H1 (cell line): ENCODE results near the gene CDK5RAP2. TPM values are rescaled to one million over a fixed set of nuclear protein-coding genes. Genes with fewer than 3 reads are reported as not detected.
A peak's percentile ranks its signal among the peaks of the same experiment; 100 is the strongest.

Source experiments
- CTCF ChIA-PET: fragments of 300-600 bp; sonication (Branson Sonifier 250); formaldehyde crosslinking; loops from one replicate; lab custom pipeline; 2021; ENCODE audit not compliant: partially characterized antibody; lab: Charles Lee
- POLR2A ChIA-PET: fragments of 300-600 bp; sonication (Branson Sonifier 250); formaldehyde crosslinking; loops from one replicate; lab custom pipeline; 2021; ENCODE audit warnings: inconsistent platforms; ENCODE audit not compliant: partially characterized antibody; lab: Charles Lee
- DNase-seq, 2 experiments: peaks; one replicate each; pipeline versions ENCODE4 v3.0.0 to v3.0.0-alpha.2; 2010 to 2022; ENCODE audit warnings: low spot score in 2 of 2, low read depth in 1 of 2, mixed read lengths in 1 of 2
- FAIRE-seq: peaks from 2 replicates; lab custom pipeline; 2011; peaks lifted over from hg19 to GRCh38; lab: Jason Lieb, UNC
- H2AFZ ChIP-seq: 2 replicates; pipeline ENCODE4 v1.8.1; 2012; ENCODE audit warnings: low read length, inconsistent platforms
- H2AK5ac ChIP-seq: 2 replicates; pipeline ENCODE4 v1.6.1; 2013; ENCODE audit warnings: low read depth, low read length
- H2BK120ac ChIP-seq: replicated peaks from 2 replicates; pipeline ENCODE3; 2013; ENCODE audit warnings: low read depth, low read length, inconsistent platforms
- H2BK12ac ChIP-seq: 2 replicates; pipeline ENCODE4 v1.6.1; 2013; ENCODE audit warnings: low read depth, low read length
- H2BK15ac ChIP-seq: 2 replicates; pipeline ENCODE4 v1.6.1; 2013; ENCODE audit warnings: low read length
- H2BK20ac ChIP-seq: 2 replicates; pipeline ENCODE4 v1.6.1; 2013; ENCODE audit warnings: low read length
- H2BK5ac ChIP-seq: 2 replicates; pipeline ENCODE4 v1.6.1; 2013; ENCODE audit warnings: low read depth, low read length
- H3K14ac ChIP-seq: 2 replicates; pipeline ENCODE4 v1.6.1; 2013; ENCODE audit warnings: inconsistent platforms; ENCODE audit not compliant: insufficient read length
- H3K18ac ChIP-seq: 2 replicates; pipeline ENCODE4 v1.6.1; 2013; ENCODE audit warnings: low read length; ENCODE audit errors: extremely low read depth
- H3K23ac ChIP-seq: 2 replicates; pipeline ENCODE4 v1.6.1; 2013; ENCODE audit warnings: inconsistent platforms; ENCODE audit not compliant: insufficient read length
- H3K23me2 ChIP-seq: 2 replicates; pipeline ENCODE4 v1.6.1; 2013; ENCODE audit warnings: low read depth, low read length
- H3K27ac ChIP-seq: 2 replicates; pipeline ENCODE4 v1.6.1; 2011; ENCODE audit warnings: low read depth, low read length, inconsistent platforms
- H3K27me3 ChIP-seq, 4 experiments: replicated peaks in 1 of 4; 1 replicate in 1 of 4; 2 replicates in 3 of 4; pipeline versions ENCODE4 v1.6.1 to v1.8.1; 2011 to 2013; ENCODE audit warnings: low read length in 3 of 4, mild to moderate bottlenecking in 3 of 4, inconsistent platforms in 2 of 4, mixed read lengths in 2 of 4, moderate library complexity in 1 of 4; ENCODE audit not compliant: control insufficient read depth in 3 of 4, insufficient read depth in 3 of 4; ENCODE audit errors: extremely low read depth in 1 of 4
- H3K36me3 ChIP-seq, 4 experiments: 2 replicates each; pipeline versions ENCODE4 v1.6.1 to v1.8.1; 2011 to 2013; ENCODE audit warnings: mild to moderate bottlenecking in 4 of 4, low read length in 3 of 4, moderate library complexity in 2 of 4, control low read depth in 1 of 4, inconsistent platforms in 1 of 4; ENCODE audit not compliant: insufficient read depth in 4 of 4, control insufficient read depth in 2 of 4
- H3K4ac ChIP-seq: replicated peaks from 2 replicates; pipeline ENCODE3; 2013; ENCODE audit warnings: low read length, low read depth, mixed read lengths, inconsistent platforms; ENCODE audit not compliant: insufficient read length
- H3K4me1 ChIP-seq, 4 experiments: replicated peaks in 1 of 4; 1 replicate in 1 of 4; 2 replicates in 3 of 4; pipeline versions ENCODE4 v1.6.1 to v1.8.1; 2011 to 2013; ENCODE audit warnings: low read length in 3 of 4, inconsistent platforms in 2 of 4, mixed read lengths in 1 of 4; ENCODE audit not compliant: insufficient read depth in 4 of 4, control insufficient read depth in 3 of 4
- H3K4me2 ChIP-seq, 2 experiments: 2 replicates each; pipeline versions ENCODE4 v1.6.1 to v1.8.1; 2011 to 2013; ENCODE audit warnings: low read depth in 2 of 2, low read length in 2 of 2, control low read depth in 1 of 2, inconsistent platforms in 1 of 2, mild to moderate bottlenecking in 1 of 2; ENCODE audit not compliant: insufficient read depth in 1 of 2
- H3K4me3 ChIP-seq, 4 experiments: fragments of 200-600, 300-600 bp in 1 of 4; sonication (generic), shearing (Covaris generic), sonication (Bioruptor Twin) in 1 of 4; 2 replicates each; pipeline versions ENCODE4 v1.5.1 to v1.8.1; 2011 to 2016; ENCODE audit warnings: low read length in 4 of 4, low read depth in 3 of 4, control low read depth in 2 of 4, inconsistent platforms in 2 of 4, mild to moderate bottlenecking in 2 of 4, mixed read lengths in 1 of 4, moderate library complexity in 1 of 4; ENCODE audit not compliant: insufficient read depth in 2 of 4; ENCODE audit errors: extremely low read depth in 1 of 4
- H3K56ac ChIP-seq: replicated peaks from 2 replicates; pipeline ENCODE3; 2013; ENCODE audit warnings: low read depth, mild to moderate bottlenecking, mixed read lengths, low read length, inconsistent platforms; ENCODE audit not compliant: insufficient read length
- H3K79me1 ChIP-seq: 2 replicates; pipeline ENCODE4 v1.6.1; 2013; ENCODE audit warnings: low read depth, low read length, control low read depth
- H3K79me2 ChIP-seq, 2 experiments: 2 replicates each; pipeline versions ENCODE4 v1.6.1 to v1.8.1; 2012 to 2013; ENCODE audit warnings: low read length in 2 of 2, mild to moderate bottlenecking in 2 of 2, inconsistent platforms in 1 of 2; ENCODE audit not compliant: insufficient read depth in 2 of 2, control insufficient read depth in 1 of 2
- H3K9ac ChIP-seq, 4 experiments: replicated peaks in 1 of 4; 1 replicate in 1 of 4; 2 replicates in 3 of 4; pipeline versions ENCODE4 v1.6.1 to v1.8.1; 2011 to 2013; ENCODE audit warnings: low read depth in 3 of 4, low read length in 3 of 4, control low read depth in 2 of 4, mild to moderate bottlenecking in 2 of 4, moderate library complexity in 2 of 4, inconsistent platforms in 1 of 4; ENCODE audit errors: extremely low read depth in 1 of 4
- H3K9me3 ChIP-seq, 2 experiments: 2 replicates each; pipeline versions ENCODE4 v1.6.1 to v1.8.1; 2012 to 2013; ENCODE audit warnings: mild to moderate bottlenecking in 2 of 2, moderate library complexity in 2 of 2, control low read depth in 1 of 2, inconsistent platforms in 1 of 2, low read depth in 1 of 2, low read length in 1 of 2, mixed read lengths in 1 of 2; ENCODE audit not compliant: insufficient read depth in 2 of 2
- H4K20me1 ChIP-seq, 2 experiments: replicated peaks in 1 of 2; 2 replicates each; pipeline versions ENCODE3 to v1.8.1; 2011 to 2013; ENCODE audit warnings: inconsistent platforms in 2 of 2, low read length in 2 of 2, mild to moderate bottlenecking in 1 of 2; ENCODE audit not compliant: insufficient read depth in 2 of 2, control insufficient read depth in 1 of 2
- H4K5ac ChIP-seq: 2 replicates; pipeline ENCODE4 v1.6.1; 2013; ENCODE audit warnings: low read length, low read depth, mixed read lengths, inconsistent platforms; ENCODE audit not compliant: insufficient read length
- H4K8ac ChIP-seq: 2 replicates; pipeline ENCODE4 v1.8.0; 2013; ENCODE audit warnings: mild to moderate bottlenecking, moderate library complexity, low read length, inconsistent platforms; ENCODE audit not compliant: insufficient read depth; ENCODE audit errors: extremely low read depth
- H4K91ac ChIP-seq: replicated peaks from 2 replicates; pipeline ENCODE3; 2013; ENCODE audit warnings: low read length, mixed read lengths, inconsistent platforms; ENCODE audit not compliant: insufficient read length
- CBX8 ChIP-seq: fragments of 300-800, 300-1000 bp; sonication (generic); IDR thresholded peaks from 2 replicates; pipeline ENCODE4 v1.7.1; 2016; ENCODE audit warnings: low read depth, low read length, borderline replicate concordance
- CEBPB ChIP-seq: IDR thresholded peaks from 2 replicates; pipeline ENCODE4 v1.6.1; 2012; ENCODE audit warnings: low read depth, low read length
- CREB1 ChIP-seq: IDR thresholded peaks from 2 replicates; pipeline ENCODE4 v1.6.1; 2012; ENCODE audit warnings: inconsistent platforms
- CTBP2 ChIP-seq: IDR thresholded peaks from 2 replicates; pipeline ENCODE4 v1.7.0; 2011; ENCODE audit warnings: borderline replicate concordance, mild to moderate bottlenecking, moderate library complexity, mixed read lengths, low read length; ENCODE audit not compliant: insufficient read depth, insufficient read length
- E2F6 ChIP-seq: IDR thresholded peaks from 2 replicates; pipeline ENCODE4 v1.6.1; 2012; ENCODE audit warnings: inconsistent platforms
- EGR1 ChIP-seq: IDR thresholded peaks from 2 replicates; pipeline ENCODE4 v1.6.1; 2011; ENCODE audit warnings: low read depth, low read length, borderline replicate concordance
- EP300 ChIP-seq, 2 experiments: IDR thresholded peaks; 1 replicate in 1 of 2; 2 replicates in 1 of 2; pipeline ENCODE4 v1.6.1; 2011 to 2012; ENCODE audit warnings: low read depth in 2 of 2, low read length in 2 of 2, mild to moderate bottlenecking in 2 of 2, borderline replicate concordance in 1 of 2, inconsistent platforms in 1 of 2, moderate library complexity in 1 of 2
- EZH2 ChIP-seq: fragments of 200-600 bp; sonication (generic); IDR thresholded peaks from 2 replicates; pipeline ENCODE4 v1.7.1; 2012; ENCODE audit warnings: low read depth, mild to moderate bottlenecking, moderate library complexity, low read length, inconsistent platforms; ENCODE audit not compliant: severe bottlenecking
- FOSL1 ChIP-seq: IDR thresholded peaks from 2 replicates; pipeline ENCODE4 v1.6.1; 2011; ENCODE audit warnings: mild to moderate bottlenecking, low read depth, low read length, moderate library complexity; ENCODE audit not compliant: insufficient read depth
- GTF2F1 ChIP-seq: IDR thresholded peaks from 2 replicates; pipeline ENCODE4 v1.6.1; 2012; ENCODE audit warnings: low read depth, low read length, improper control_type of control experiment, borderline replicate concordance
- NANOG ChIP-seq: IDR thresholded peaks from 2 replicates; pipeline ENCODE4 v1.6.1; 2011; ENCODE audit warnings: low read length, low read depth, mild to moderate bottlenecking, inconsistent platforms; ENCODE audit not compliant: insufficient read depth, poor library complexity, severe bottlenecking
- SP1 ChIP-seq: IDR thresholded peaks from 2 replicates; pipeline ENCODE4 v1.6.1; 2011; ENCODE audit warnings: low read depth, low read length
- SP4 ChIP-seq: IDR thresholded peaks from 2 replicates; pipeline ENCODE4 v1.6.1; 2012; ENCODE audit warnings: low read length, inconsistent platforms
- SUZ12 ChIP-seq: fragments of 200-600 bp; sonication (generic); IDR thresholded peaks from 2 replicates; pipeline ENCODE4 v1.6.1; 2012; ENCODE audit warnings: mild to moderate bottlenecking, inconsistent platforms, low read length, moderate library complexity, mixed read lengths
- WGBS, 2 experiments: shearing (Covaris generic) in 1 of 2; methylation state at CpG; one replicate each; pipeline versions ENCODE4 v1.1.6 to v1.1.7; 2013 to 2015; ENCODE audit warnings: low lambda C conversion rate in 2 of 2, mixed read lengths in 2 of 2, inconsistent platforms in 1 of 2, low coverage in 1 of 2, missing lambda C conversion rate in 1 of 2; ENCODE audit not compliant: insufficient replicate concordance in 2 of 2, insufficient coverage in 1 of 2, insufficient read length in 1 of 2; ENCODE audit errors: extremely low coverage in 1 of 2, missing lambda C conversion rate in 1 of 2; 5-methylcytosine and 5-hydroxymethylcytosine counted together
- polyA plus RNA-seq, 7 experiments: library from polyadenylated mRNA; depleted of rRNA in 3 of 7; stranded (reverse) in 5 of 7; unstranded in 2 of 7; fragments of >200 nt in 5 of 7; fragments of 200-250 nt in 2 of 7; gene quantifications; 1 replicate in 5 of 7; 2 replicates in 1 of 7; 4 replicates in 1 of 7; pipeline versions ENCODE4 v1.2.1 to v1.2.3, GENCODE V29; 2011 to 2013; ENCODE audit warnings: missing spikeins in 2 of 7, mixed read lengths in 2 of 7
- total RNA-seq: library from RNA; stranded (reverse); fragmentation: NEBNext Ultra II Directional; extraction: Animal tissue kit (Norgen Biotek cat#: 25700); gene quantifications from 2 replicates; pipeline ENCODE4 v1.2.1, GENCODE V29; 2021

CDK5RAP2 gene
- total and polyA plus RNA-seq, 2 of the 8 experiments (the other 6 are each of a cell fraction or from before 2014, with no cell fraction given) = 19.8 to 49.4 TPM

- Histone ChIP-seq H2BK12ac (no peak overlapping the region), H4K91ac (no peak overlapping the region), H2BK5ac (no peak overlapping the region), H2AFZ (no peak overlapping the region), H3K27me3 (no peaks in the 10 kb centered on the region; a peak in 1 of 7 replicates), H2AK5ac (no peak overlapping the region), H2BK120ac (no peak overlapping the region), H3K36me3 (no peaks in the 10 kb centered on the region; a peak in 2 of 8 replicates), H3K14ac (no peak overlapping the region), H4K8ac (0 out of 2 replicates have a peak overlapping the region, but pooled peaks have one; percentile 36), H2BK20ac (no peak overlapping the region), H3K56ac (no peak overlapping the region), H2BK15ac (no peak overlapping the region), H3K79me1 (no peaks in the 10 kb centered on the region), H3K9ac (no peak overlapping the region), H3K4ac (no peak overlapping the region), H4K20me1 (no peaks in the 10 kb centered on the region), H3K23ac (no peak overlapping the region), H3K4me2 (no peak overlapping the region), H3K23me2 (no peaks in the 10 kb centered on the region), H3K79me2 (no peaks in the 10 kb centered on the region), H3K4me3 (no peak overlapping the region), H3K9me3 (no peaks in the 10 kb centered on the region), H3K18ac (no peak overlapping the region), H4K5ac (no peak overlapping the region), H3K4me1 (0 out of 7 replicates have a peak, but pooled peaks cover 0 to 7% (median 0%) of the 10 kb centered on the region in 4 experiments), H3K27ac (no peak overlapping the region)
- ChIA-PET POLR2A (no interaction called here), CTCF (interaction anchor here (0.7 to 2.4 kb wide), 6 partner anchors 11 to 455 kb away, joined by 3 to 8 read pairs (median 4); no protein-coding TSS in a partner anchor)
- 90% methylated on average over 10 of the region's 10 CpGs; no CpG with 5 or more reads in 1 of the 2 experiments for WGBS, 2 experiments
- no peak for FAIRE-seq
- no peak for DNase-seq
- TF ChIP-seq EZH2 (no peak), EP300 (IDR thresholded peaks at IDR 0.05; ENCODE audit: borderline replicate concordance in 1 of 2, low read depth in 2 of 2, low read length in 2 of 2) (no peak), CBX8 (no peak), CTBP2 (no peak), SP1 (no peak), SP4 (no peak), SUZ12 (no peak), E2F6 (no peak), FOSL1 (no peak), GTF2F1 (no peak), CREB1 (no peak), CEBPB (no peak), NANOG (no peak), EGR1 (no peak)
These were observed 196.4 kb downstream of the CDK5RAP2 start for GRCh38 chr9:120383611-120383998.
